OCI-LY1 (cell line): ENCODE measurements around the gene C1S.

Experiments
- CTCF ChIP-seq: fragments of 200-600 bp; sonication (generic), shearing (Covaris generic); IDR thresholded peaks from 2 replicates; pipeline ENCODE4 v1.5.1; 2017; ENCODE audit warnings: mild to moderate bottlenecking, antibody characterized with exemption, low read length, moderate library complexity, mixed read lengths
- EZH2 ChIP-seq: fragments of 200-600 bp; sonication (generic), shearing (Covaris generic); IDR thresholded peaks from 2 replicates; pipeline ENCODE4 v1.8.0; 2017; ENCODE audit warnings: borderline replicate concordance, mixed run types, mild to moderate bottlenecking, antibody characterized with exemption, low read length, moderate library complexity, mixed read lengths

- TF ChIP-seq CTCF = no peak
- no peak for TF ChIP-seq EZH2
Measured at GRCh38 chr12:7023114-7023513, 37.4 kb upstream of the C1S start.
